Measurements from ENCODE around the gene RMC1.

DNA sequence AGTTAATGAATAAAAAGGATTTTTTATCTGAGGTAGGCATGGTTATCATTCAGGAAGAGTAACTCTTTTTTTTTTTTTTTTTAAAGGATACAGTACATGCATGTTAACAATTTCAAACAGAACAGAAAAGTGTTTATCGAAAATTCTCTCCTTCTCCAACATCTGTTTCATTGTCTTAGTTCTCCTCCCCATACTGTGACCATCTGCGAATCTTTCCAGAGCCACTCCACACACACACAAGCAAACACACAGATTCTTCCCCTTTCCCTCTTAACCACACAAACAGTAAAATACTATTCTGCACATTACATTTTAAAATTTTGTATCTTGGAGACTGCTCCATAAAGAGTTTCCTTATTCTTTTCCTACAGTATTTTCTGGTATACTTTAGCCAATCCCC lies 45.0 kb downstream of the RMC1 start:
- TF ChIP-seq, protein P1, sequence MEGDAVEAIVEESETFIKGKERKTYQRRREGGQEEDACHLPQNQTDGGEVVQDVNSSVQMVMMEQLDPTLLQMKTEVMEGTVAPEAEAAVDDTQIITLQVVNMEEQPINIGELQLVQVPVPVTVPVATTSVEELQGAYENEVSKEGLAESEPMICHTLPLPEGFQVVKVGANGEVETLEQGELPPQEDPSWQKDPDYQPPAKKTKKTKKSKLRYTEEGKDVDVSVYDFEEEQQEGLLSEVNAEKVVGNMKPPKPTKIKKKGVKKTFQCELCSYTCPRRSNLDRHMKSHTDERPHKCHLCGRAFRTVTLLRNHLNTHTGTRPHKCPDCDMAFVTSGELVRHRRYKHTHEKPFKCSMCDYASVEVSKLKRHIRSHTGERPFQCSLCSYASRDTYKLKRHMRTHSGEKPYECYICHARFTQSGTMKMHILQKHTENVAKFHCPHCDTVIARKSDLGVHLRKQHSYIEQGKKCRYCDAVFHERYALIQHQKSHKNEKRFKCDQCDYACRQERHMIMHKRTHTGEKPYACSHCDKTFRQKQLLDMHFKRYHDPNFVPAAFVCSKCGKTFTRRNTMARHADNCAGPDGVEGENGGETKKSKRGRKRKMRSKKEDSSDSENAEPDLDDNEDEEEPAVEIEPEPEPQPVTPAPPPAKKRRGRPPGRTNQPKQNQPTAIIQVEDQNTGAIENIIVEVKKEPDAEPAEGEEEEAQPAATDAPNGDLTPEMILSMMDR (IDR thresholded peaks at IDR 0.05): no peak
- no peak for TF ChIP-seq POLR2A (IDR thresholded peaks at IDR 0.05)

Measured in sigmoid colon (tissue), 3 donors.